ENCODE measurements around the gene SMIM43. TPM values are rescaled to one million over a fixed set of nuclear protein-coding genes. Genes with fewer than 3 reads are reported as not detected.
"Not testable (repeated sequence)": the region's sequence is repeated elsewhere in the genome, so short reads cannot be mapped to it uniquely, and the experiment has no call there.

The SMIM43 gene
- polyA plus RNA-seq, 1 of the 3 experiments (the other 2 are of a cell fraction) = 37.2 TPM

DNA sequence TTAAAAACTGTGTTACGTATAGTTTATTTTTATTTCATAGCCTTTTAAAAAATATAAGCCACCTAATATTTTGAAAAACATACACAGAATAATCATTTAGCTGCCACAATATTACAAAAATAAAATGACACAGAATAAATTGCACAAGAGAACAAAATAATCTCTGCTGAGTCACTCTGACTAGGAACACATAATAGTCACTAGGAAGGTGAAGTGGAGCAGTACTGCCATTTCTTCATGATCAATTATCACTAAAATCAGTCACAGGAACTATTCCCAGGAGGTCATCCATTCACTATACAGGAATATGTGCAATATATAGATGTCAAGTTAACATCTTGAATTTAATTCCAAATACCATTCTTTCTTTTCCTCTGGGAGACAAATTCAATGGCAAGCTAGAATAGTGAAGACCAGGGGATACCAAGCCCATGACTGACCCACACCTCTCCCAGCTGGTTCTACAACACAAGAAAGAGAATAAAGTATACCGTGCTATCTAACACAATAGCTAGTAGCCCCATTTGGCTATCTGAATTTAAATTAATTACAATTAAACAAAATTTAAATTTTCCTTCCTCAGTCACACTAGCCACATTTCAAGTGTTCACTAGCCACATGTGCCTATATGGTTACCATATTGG, 5.9 kb downstream of the SMIM43 start:
- Histone ChIP-seq H3K4me1 (ENCODE audit: control insufficient read depth in 1 of 2, insufficient read depth in 2 of 2, low read depth in 1 of 2, low read length in 1 of 2) (no peaks in the 10 kb centered on the region), H3K9me2 (no peaks in the 10 kb centered on the region), H3K27ac (ENCODE audit: low read depth in 2 of 2, low read length in 1 of 2) (no peak overlapping the region), H3K79me2 (ENCODE audit: insufficient read depth) (no peaks in the 10 kb centered on the region), H2AFZ (ENCODE audit: low read depth) (no peak overlapping the region), H4K20me1 (ENCODE audit: insufficient read depth) (no peaks in the 10 kb centered on the region), H3K36me3 (replicated peaks in 1 of 2; ENCODE audit: control insufficient read depth in 1 of 2, insufficient read depth in 2 of 2, low read length in 1 of 2) (peaks cover 0 to 10% of the 10 kb centered on the region in 2 experiments), H3K4me2 (no peak overlapping the region), H3K9me3 (no peaks in the 10 kb centered on the region), H3K9ac (no peak overlapping the region), H3K27me3 (ENCODE audit: insufficient read depth) (no peaks in the 10 kb centered on the region), H3K4me3 (ENCODE audit: low read depth in 2 of 2, low read length in 1 of 2) (no peak overlapping the region), H3F3A (replicated peaks; ENCODE audit: insufficient read depth) (peaks cover 3% of the 10 kb centered on the region)
- TF ChIP-seq CHD2 (IDR thresholded peaks at IDR 0.05; ENCODE audit: low read length, partially characterized antibody) (no peak), NFIC (IDR thresholded peaks at IDR 0.05; ENCODE audit: borderline replicate concordance) (no peak), POLR2AphosphoS5 (IDR thresholded peaks at IDR 0.05; ENCODE audit: low read depth, low read length) (no peak), GATA2 (CRISPR knock-in tag; IDR thresholded peaks at IDR 0.05) (no peak), RFX5 (IDR thresholded peaks at IDR 0.05; ENCODE audit: low read length) (no peak), NRF1 (IDR thresholded peaks at IDR 0.05; ENCODE audit: low read depth, low read length) (no peak), SMC3 (IDR thresholded peaks at IDR 0.05; ENCODE audit: low read depth, low read length) (no peak), EP300 (IDR thresholded peaks at IDR 0.05; ENCODE audit: borderline replicate concordance in 1 of 2, low read depth in 1 of 2, low read length in 1 of 2) (no peak), EZH2phosphoT487 (IDR thresholded peaks at IDR 0.05; ENCODE audit: borderline replicate concordance, low read depth) (no peak), FOXM1 (IDR thresholded peaks at IDR 0.05; ENCODE audit: low read depth) (no peak)
- TF ChIP-seq, protein P1, sequence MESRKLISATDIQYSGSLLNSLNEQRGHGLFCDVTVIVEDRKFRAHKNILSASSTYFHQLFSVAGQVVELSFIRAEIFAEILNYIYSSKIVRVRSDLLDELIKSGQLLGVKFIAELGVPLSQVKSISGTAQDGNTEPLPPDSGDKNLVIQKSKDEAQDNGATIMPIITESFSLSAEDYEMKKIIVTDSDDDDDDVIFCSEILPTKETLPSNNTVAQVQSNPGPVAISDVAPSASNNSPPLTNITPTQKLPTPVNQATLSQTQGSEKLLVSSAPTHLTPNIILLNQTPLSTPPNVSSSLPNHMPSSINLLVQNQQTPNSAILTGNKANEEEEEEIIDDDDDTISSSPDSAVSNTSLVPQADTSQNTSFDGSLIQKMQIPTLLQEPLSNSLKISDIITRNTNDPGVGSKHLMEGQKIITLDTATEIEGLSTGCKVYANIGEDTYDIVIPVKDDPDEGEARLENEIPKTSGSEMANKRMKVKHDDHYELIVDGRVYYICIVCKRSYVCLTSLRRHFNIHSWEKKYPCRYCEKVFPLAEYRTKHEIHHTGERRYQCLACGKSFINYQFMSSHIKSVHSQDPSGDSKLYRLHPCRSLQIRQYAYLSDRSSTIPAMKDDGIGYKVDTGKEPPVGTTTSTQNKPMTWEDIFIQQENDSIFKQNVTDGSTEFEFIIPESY (IDR thresholded peaks at IDR 0.05; ENCODE audit: borderline replicate concordance, low read depth) = no peak
- TF ChIP-seq, protein P2, sequence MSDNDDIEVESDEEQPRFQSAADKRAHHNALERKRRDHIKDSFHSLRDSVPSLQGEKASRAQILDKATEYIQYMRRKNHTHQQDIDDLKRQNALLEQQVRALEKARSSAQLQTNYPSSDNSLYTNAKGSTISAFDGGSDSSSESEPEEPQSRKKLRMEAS (IDR thresholded peaks at IDR 0.05; ENCODE audit: low read depth) = no peak
- TF ChIP-seq, protein P3, sequence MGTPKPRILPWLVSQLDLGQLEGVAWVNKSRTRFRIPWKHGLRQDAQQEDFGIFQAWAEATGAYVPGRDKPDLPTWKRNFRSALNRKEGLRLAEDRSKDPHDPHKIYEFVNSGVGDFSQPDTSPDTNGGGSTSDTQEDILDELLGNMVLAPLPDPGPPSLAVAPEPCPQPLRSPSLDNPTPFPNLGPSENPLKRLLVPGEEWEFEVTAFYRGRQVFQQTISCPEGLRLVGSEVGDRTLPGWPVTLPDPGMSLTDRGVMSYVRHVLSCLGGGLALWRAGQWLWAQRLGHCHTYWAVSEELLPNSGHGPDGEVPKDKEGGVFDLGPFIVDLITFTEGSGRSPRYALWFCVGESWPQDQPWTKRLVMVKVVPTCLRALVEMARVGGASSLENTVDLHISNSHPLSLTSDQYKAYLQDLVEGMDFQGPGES (IDR thresholded peaks at IDR 0.05; ENCODE audit: low read depth, low read length) = no peak
- TF ChIP-seq, protein P4, sequence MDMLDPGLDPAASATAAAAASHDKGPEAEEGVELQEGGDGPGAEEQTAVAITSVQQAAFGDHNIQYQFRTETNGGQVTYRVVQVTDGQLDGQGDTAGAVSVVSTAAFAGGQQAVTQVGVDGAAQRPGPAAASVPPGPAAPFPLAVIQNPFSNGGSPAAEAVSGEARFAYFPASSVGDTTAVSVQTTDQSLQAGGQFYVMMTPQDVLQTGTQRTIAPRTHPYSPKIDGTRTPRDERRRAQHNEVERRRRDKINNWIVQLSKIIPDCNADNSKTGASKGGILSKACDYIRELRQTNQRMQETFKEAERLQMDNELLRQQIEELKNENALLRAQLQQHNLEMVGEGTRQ (IDR thresholded peaks at IDR 0.05; ENCODE audit: borderline replicate concordance, low read depth, low read length) = no peak
- POLR2A ChIA-PET = interaction anchor here (1.3 kb wide), 1 partner anchor 42 kb away, joined by 4 read pairs; the partner anchor contains the start of gene EXOSC9
- no peak for DNase-seq
- WGBS (ENCODE audit: low lambda C conversion rate) = 60% methylated on average over 2 of the region's 2 CpGs
- CTCF ChIA-PET = no interaction called here

DNA sequence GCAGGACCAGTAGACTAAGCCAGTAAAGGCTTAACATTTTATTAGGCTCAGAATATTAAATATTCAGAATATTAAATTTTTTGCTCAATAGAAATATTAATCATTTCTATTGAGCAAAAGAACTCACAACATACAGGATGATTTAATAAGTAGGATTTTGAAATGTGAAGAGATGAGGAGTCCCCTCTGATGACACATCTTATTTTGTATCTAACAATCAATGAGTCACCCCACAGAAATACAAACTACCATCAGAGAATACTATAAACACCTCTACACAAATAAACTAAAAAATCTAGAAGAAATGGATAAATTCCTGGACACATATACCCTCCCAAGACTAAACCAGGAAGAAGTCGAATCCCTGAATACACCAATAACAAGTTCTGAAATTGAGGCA, 12.8 kb downstream of the SMIM43 start:
- H3K9me3 ChIP-seq; H3K4me3 ChIP-seq (ENCODE audit: low read depth in 2 of 2, low read length in 1 of 2); H3K9me2 ChIP-seq; H3K27me3 ChIP-seq (ENCODE audit: insufficient read depth); H2AFZ ChIP-seq (ENCODE audit: low read depth); H3K79me2 ChIP-seq (ENCODE audit: insufficient read depth); DNase-seq; CTCF ChIA-PET; H3K36me3 ChIP-seq (replicated peaks in 1 of 2; ENCODE audit: control insufficient read depth in 1 of 2, insufficient read depth in 2 of 2, low read length in 1 of 2); H3K4me2 ChIP-seq; H3K9ac ChIP-seq; H3K27ac ChIP-seq (ENCODE audit: low read depth in 2 of 2, low read length in 1 of 2); H3F3A ChIP-seq (replicated peaks; ENCODE audit: insufficient read depth); H3K4me1 ChIP-seq (ENCODE audit: control insufficient read depth in 1 of 2, insufficient read depth in 2 of 2, low read depth in 1 of 2, low read length in 1 of 2); POLR2A ChIA-PET; H4K20me1 ChIP-seq (ENCODE audit: insufficient read depth): not testable (repeated sequence)
- 8% methylated on average over 1 of the region's 1 CpG for WGBS (ENCODE audit: low lambda C conversion rate)

Measured in SK-N-SH (cell line).